GM15510 (cell line): ENCODE measurements around the gene GSK3A.

Experiments
- POLR2A ChIP-seq: IDR thresholded peaks from 3 replicates; pipeline ENCODE4 v1.6.1; 2011; ENCODE audit warnings: borderline replicate concordance; ENCODE audit not compliant: insufficient read length; ENCODE audit errors: extremely low read depth

The GSK3A gene

DNA sequence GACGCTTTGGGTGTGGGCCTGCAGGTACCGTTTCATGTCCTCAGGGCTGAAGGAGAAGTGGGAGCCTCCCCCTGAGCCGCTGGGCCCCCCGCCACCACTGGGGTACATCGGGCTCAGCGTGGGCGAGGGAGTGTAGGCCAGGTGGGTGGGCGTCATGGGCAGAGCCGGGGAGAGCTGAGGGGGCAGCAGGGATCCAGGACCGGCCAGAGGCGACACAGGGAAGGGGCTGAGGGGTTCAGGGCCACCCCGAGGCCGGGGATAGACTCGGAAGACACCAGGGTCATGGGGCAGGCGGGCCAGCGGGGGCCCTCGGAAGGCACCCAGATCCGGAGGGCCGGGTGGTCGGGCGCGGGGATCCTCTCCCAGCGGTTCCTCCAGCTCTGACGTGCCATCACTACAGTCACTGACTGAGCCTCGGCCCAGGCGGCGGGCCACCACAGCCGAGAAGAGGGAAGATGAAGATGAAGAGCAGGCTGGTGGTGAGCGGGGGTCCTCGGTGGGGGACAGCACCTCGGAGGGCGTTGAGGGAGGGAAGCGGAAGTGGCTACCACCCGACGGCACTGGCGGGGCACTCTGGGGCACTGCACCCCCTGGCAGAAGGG is 6.8 kb upstream of the GSK3A start:
- no peak for TF ChIP-seq POLR2A

DNA sequence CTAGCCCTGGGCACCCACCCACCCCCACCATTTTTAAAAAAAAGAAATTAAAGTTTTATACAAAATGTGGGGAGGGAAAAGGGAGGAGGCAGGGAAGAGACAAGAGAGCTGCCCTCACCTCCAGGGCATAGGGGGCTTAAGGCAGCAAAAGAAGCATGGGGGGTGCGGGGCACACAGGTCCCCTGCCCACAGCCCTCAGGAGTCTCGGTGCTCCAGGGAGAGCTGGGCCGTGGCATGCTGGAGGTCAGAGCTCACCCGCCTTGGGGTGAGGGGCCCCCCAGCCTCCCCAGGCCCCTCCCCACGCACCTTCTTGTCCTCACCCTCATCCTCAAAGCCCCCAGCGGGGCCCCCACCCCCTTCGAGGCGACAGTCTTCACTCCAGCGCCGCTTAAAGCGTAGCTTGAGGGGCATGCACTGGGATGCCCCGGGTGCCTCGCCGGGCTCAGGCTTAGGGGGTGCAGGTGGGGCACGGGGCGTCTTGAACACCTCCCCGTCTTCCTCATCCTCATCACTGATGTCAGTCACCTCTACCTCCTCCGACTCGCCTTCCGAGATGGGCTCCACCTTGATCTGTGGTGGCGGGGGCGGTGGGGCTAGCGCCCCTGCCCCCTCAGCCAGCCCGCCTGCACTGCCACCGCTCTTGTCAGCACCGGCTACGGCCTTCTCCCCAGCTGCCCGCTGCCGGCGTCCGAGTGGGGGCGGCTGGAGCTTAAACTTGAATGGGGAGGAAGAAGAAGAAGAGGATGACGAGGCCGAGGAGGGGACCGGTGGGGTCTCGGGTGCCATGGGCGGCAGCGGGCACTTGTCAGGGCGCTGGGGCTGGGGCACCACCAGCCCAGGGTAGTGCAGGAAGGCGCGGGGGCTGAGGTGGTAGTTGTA is 6.1 kb upstream of the GSK3A start:
- TF ChIP-seq POLR2A: no peak

DNA sequence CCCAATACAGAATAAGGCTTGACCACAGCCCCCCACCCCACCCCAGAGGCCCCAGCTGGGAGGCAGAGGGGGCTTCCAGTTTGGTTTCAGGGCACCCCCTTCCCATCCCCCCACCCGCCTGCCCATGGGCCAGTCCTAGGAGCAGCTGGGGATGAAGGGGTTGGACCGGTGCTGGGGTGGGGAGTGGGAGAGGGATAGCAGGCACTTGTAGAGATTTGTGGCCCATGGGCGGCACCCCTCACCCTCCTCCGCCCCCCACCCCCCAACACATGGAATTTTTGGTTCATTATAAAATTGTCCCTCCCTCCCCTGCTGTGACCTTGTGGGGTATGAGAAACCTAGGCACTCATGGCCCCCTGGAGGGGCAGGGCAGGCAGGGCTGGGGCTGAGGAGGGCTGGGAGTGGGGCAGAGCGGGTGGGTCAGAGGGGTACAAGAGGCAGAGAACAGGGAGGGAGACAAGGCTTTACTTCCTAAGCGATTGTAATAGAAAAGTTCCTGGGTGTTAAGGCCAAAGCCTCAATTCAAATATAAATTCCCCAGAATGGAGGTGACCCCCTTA is 5.3 kb upstream of the GSK3A start:
- no peak for TF ChIP-seq POLR2A

DNA sequence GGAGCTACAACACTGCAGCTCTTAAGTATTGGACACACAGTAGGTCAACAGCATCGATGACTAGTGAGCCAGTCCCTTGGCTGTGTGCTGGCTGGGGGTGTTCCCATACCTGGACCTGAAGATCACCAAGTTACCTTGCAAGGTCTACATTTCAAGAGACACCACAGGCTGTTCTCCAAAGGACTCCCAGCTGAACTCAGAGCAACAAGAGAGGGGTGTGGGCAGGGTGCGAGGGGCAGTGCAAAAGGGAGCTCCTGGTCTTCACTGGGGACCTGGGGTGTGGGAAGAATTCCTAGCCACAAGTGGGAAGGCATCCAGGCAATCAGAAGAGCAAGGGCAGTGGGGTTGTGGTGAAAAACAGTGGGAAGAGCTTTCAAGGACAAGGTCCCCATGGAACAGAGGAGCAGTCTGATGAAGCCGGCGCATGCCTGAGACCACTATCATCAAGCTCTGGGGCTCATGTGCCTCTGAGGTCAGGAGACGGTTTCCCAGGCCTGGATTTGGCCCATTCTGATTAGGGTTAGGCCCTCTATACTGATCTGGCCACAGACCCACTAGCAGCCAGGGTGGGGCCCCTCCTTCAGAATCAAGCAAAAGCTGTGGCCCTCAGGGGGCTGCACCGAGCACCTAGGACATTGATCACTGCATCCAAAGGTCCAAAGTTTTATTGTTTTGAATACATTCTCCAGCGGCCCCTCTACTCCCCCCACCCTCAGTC is 4.7 kb upstream of the GSK3A start:
- TF ChIP-seq POLR2A: no peak

DNA sequence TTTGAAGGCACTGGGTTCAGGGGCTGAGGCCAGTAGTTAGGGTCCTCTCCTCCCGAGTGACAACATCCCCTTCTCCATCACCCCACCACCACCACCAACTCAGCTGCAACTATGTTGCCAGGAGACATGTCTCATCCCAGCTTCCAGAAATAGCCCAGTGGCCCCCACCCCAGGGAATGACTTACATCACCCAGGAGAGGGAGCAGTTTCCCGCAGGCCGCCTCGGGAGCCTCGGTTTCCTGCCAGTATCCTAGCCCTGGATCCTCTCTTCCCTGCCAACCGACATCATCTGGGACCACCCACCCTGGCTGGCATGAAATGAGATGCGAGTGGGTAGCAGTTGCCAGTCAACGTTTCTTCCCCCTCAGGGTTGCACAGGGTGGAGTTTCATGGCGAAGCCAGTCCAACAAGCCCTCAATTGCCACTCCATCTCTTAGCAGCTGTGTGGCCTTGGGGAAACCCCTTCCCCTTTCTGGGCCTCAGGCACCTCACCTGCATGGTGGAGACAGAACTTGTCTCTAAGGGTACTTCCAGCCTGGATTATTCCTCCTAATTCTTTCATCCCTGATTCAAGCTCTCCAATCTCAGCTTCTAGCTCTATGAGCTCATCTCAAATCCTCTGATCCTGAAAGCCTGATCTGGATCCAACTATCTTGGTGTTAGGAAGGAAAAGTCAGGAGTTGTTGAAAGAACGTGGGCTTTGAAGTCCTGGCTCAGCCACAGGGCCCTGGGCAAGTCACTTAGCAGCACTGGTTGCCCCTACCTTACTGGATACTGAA is 3.9 kb upstream of the GSK3A start:
- TF ChIP-seq POLR2A: no peak

DNA sequence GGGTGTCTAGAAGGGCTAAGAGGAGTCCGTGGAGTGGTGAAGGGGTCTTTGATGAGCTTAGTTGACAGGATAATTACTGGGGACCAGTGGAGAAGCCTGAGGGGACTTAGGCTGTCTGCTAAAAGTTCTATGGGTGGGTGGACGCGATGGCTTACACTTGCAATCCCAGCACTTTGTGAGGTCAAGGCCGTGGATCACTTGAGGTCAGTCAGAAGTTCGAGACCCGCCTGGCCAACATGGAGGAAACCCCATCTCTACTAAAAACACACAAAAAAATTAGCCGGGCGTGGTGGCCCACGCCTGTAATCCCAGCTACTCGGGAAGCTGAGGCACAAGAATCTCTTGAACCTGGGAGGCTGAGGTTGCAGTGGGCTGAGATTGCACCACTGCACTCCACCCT is 2.8 kb upstream of the GSK3A start:
- no peak for TF ChIP-seq POLR2A

DNA sequence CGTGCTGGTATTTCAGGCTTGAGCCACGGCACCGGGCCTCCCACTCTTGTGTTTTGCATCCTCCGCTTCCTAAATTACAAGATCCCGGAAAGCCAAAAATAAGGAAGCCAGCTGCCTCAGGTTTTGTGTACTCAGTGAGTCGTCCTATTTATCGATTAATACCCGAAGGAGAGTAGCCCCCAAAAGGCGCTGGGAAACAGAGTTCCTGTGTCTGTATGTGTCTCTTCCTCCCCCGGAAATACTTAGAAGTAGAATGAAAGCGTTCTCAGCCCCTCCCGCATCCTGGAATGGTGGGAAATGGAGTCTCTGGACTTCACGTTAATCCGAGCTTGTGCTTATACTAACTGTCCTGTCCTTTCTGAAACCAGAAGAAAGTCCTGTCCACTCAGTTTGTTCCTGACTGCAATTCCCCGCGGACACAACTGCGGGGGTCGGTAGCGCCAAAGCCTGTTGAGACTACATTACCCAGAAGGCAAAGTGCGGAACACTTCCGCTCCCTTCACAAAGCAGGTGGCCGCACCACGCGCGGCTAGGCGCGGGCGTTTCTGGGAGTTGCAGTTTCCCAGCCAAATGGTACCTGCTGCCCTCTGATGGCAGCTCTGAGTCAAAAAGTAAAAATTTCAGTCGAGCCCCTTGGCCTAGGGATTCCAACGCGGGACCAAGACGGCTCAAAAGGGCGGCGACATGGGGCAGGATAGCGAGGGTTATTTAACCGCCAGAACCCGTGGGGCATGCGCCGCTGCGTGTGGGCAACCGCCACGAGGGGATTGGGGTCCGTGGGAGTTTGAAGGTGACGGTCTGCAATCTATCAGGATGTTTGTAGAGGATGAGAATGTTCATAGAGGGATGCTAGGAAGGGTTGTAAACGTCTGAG is 2.2 kb upstream of the GSK3A start:
- no peak for TF ChIP-seq POLR2A

DNA sequence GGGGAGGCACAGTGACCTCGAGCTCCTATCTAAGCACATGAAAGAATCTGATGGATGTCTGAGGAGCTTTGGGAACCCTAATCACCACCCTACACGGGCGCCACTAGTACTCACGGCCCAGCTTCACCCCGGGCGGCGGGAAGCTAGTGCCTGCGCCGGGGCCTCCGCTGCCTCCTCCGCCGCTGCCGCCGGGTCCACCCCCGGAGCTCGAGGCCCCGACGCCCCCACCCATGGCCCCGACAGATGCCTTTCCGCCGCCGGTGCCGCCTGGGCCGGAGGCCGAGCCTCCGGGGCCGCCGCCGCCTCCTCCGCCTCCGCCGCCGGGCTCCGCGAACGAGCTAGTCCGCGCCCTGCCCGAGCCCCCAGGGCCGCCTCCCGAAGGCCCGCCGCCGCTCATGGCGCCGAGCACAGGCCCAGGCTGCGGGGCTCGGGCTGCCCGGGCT is 312 bp downstream of the GSK3A start:
- no peak for TF ChIP-seq POLR2A

DNA sequence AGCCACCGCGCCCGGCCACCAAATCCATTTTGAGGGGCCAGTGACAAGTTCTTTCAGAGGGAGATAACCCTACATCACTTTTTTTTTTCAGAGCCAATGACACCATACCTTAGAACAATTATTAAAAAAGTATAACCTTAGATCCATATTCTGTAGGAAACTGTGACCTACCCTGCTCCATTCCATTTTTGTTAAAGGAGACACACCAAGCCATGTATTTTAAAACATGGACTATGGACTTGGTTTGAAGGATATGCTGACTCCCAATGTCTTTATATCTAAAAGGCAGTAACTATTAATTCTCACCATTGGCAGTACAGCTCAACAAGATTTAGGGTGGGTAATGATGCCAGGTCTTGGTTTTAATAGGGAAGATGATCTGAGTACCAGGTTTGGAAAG is 1.1 kb downstream of the GSK3A start:
- TF ChIP-seq POLR2A: no peak

DNA sequence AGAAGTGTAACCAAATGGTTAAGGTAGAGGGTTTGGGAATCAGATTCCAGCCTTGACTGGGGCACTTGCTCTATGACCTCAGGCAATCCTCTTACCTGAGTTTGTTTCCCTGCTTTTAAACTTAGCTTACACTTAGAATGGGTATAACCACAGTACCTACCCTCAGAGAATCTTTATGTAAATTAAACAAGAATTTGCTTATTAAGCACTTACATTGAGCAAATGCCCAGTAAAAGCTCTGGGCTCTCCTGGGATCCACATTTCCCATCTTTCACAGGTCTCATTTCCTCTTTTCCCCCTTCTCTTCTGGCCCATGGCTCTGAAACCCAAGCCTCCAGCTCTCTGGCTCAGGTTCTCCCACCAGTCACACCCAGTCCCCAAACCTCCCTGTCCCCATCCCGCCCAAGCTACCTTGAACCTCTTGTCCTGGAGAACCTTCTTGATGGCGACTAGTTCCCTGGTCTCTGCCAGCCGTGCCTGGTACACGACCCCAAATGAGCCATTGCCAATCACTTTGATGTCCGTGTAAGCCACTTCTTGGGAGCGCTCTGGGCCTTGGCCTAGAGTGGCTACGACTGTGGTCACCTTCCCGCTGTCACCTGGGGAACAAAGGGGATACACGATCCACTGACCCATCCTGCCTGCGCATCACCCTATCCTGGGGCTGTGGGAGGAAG is 2.7 kb downstream of the GSK3A start:
- no peak for TF ChIP-seq POLR2A

DNA sequence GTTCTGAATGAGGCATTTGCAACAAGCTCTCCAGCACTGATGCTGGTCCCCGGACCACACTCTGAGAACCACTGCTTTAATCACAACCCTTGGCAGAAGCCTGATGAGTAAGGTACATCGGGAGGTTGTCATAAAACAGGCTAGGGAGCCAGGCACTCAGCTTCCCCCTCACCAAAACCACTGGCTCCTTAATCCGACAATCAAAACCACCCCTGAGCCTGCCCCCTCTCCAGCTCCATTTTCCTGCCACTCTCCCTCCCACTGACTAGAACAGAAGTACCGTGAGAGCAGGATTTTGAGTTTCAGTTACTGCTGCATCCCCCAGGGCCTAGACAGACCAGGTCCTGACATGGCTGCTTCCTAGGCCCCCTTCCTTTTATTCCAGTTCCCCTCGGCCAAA is 7.2 kb downstream of the GSK3A start:
- no peak for TF ChIP-seq POLR2A

DNA sequence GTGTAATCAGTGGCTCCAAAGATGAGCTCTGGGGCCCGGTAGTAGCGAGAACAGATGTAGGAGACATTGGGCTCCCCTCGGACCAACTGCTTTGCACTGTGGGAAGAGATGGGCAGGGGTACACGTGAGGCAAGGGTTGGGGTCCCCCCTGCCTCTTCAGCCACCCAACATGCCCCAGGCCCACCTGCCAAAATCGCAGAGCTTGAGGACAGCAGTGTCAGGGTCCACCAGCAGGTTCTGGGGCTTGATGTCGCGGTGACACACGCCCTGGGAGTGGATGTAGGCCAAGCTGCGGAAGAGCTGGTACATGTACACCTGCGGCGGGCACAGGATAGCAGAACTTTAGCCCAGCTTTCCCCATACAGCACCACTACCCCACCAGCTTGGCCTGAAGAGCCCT is 8.0 kb downstream of the GSK3A start:
- no peak for TF ChIP-seq POLR2A

DNA sequence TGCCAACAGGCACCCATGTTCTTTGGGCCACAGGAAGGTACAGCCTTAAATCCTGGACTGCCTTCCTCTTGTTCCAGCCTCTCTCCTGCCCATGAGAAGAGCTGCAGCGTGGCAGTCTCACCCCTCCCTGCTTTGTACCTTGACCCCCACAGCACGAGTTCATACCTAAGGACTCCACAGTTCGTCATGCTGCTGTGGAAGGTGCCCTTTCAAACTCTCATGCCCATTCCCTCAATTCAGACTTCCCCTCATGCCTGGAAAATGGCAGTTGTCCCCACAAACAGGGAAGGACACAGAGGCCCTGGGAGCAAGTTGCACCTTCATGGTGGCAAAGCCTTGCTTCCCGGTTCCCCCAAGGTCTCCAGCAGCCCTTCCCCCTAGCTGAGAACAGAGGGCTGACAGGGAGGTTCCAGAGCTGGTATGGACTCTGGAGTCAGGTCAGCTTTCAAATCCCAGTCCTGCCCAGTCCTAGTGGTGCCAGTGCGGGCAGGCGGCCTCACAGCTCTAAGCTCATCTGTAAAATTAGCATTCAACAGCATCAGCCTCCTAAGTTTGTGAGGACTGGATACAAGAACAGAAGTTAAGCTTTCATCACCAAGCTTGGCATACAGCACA is 8.6 kb downstream of the GSK3A start:
- no peak for TF ChIP-seq POLR2A
